ENCODE measurements around the gene PTPRE. TPM values are rescaled to one million over a fixed set of nuclear protein-coding genes. Genes with fewer than 3 reads are reported as not detected.

PTPRE gene
- total RNA-seq, 2 experiments from 2014 or later: 19.9 to 22.3 TPM

DNA sequence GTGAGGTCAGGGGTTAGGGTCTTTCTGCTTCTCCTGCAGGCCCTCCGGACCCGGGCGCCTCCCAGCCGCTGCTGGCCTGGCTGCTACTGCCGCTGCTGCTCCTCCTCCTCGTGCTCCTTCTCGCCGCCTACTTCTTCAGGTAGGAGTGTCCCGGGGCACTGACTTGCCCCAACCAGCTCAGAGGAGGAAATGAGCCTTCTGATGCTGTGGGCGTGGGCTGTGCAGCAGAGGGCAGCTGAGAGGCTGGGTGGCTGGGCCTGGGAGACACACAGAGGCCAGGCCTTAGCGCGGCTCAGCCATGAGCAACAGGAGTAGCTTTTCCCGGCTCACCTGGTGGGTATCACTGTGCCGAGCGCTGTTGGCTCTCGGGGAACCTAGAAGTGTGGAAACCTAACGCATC lies 140.4 kb downstream of the PTPRE start:
- intact Hi-C loops (cut with micrococcal nuclease): no loop called here

GRCh38 chr10:128047991-128048818 lies 141.3 kb downstream of the PTPRE start:
- peaks cover 39% of the 10 kb centered on the region for H3K4me1 Mint-ChIP-seq (ENCODE audit: low read depth)
- peaks cover 46% of the 10 kb centered on the region for H3K36me3 Mint-ChIP-seq (ENCODE audit: low read depth)
- peak overlapping the region; percentile 90 for H3K4me3 Mint-ChIP-seq
- no peaks in the 10 kb centered on the region for H3K27me3 Mint-ChIP-seq
- no peak for TF ChIP-seq CTCF (IDR thresholded peaks at IDR 0.05)
- CTCF ChIA-PET: interaction anchor here (0.8 to 6.8 kb wide), 17 partner anchors 9 to 164 kb away, joined by 3 to 101 read pairs (median 4); partner anchors contain the start of gene PTPRE
- no peaks in the 10 kb centered on the region for H3K9me3 Mint-ChIP-seq
- DNase-seq (peak; percentile 60), ATAC-seq (peak; percentile 45)
- intact Hi-C loops (cut with micrococcal nuclease): loop anchor here (2.0 kb wide), 1 partner anchor 15 kb away; no protein-coding TSS in a partner anchor
- POLR2A ChIA-PET: interaction anchor here (0.7 to 7.2 kb wide), 10 partner anchors 13 to 103 kb away, joined by 3 to 133 read pairs (median 3); no protein-coding TSS in a partner anchor
- H3K27ac Mint-ChIP-seq: peak overlapping the region; percentile 95

More for the DNA sequence above, 140.4 kb downstream of the PTPRE start:
- Mint-ChIP-seq H3K27ac (peak overlapping the region; percentile 95), H3K36me3 (ENCODE audit: low read depth) (peaks cover 43% of the 10 kb centered on the region), H3K9me3 (no peaks in the 10 kb centered on the region), H3K4me1 (ENCODE audit: low read depth) (peaks cover 41% of the 10 kb centered on the region), H3K4me3 (peak overlapping the region; percentile 90), H3K27me3 (no peaks in the 10 kb centered on the region)
- TF ChIP-seq CTCF (IDR thresholded peaks at IDR 0.05): no peak
- POLR2A ChIA-PET: interaction anchor here (0.9 to 7.2 kb wide), 8 partner anchors 9 to 80 kb away, joined by 3 to 133 read pairs (median 3); no protein-coding TSS in a partner anchor
- DNase-seq (peak; percentile 93), ATAC-seq (peak; percentile 98)
- CTCF ChIA-PET: interaction anchor here (0.9 to 6.8 kb wide), 15 partner anchors 10 to 164 kb away, joined by 3 to 101 read pairs (median 4); partner anchors contain the start of gene PTPRE

GRCh38 chr10:128048819-128049210 lies 141.9 kb downstream of the PTPRE start:
- Mint-ChIP-seq H3K4me3 (peak overlapping the region; percentile 90), H3K36me3 (ENCODE audit: low read depth) (peaks cover 47% of the 10 kb centered on the region), H3K4me1 (ENCODE audit: low read depth) (peaks cover 39% of the 10 kb centered on the region), H3K27me3 (no peaks in the 10 kb centered on the region), H3K27ac (peak overlapping the region; percentile 95), H3K9me3 (no peaks in the 10 kb centered on the region)
- ATAC-seq (peak; percentile 2), DNase-seq (no peak)
- no peak for TF ChIP-seq CTCF (IDR thresholded peaks at IDR 0.05)
- POLR2A ChIA-PET: interaction anchor here (0.7 to 7.2 kb wide), 6 partner anchors 13 to 102 kb away, joined by 3 to 133 read pairs (median 3); no protein-coding TSS in a partner anchor
- intact Hi-C loops (cut with micrococcal nuclease): loop anchor here (2.0 kb wide), 1 partner anchor 14 kb away; no protein-coding TSS in a partner anchor
- CTCF ChIA-PET: interaction anchor here (0.8 to 6.8 kb wide), 12 partner anchors 9 to 142 kb away, joined by 3 to 101 read pairs (median 5); partner anchors contain the start of gene PTPRE

DNA sequence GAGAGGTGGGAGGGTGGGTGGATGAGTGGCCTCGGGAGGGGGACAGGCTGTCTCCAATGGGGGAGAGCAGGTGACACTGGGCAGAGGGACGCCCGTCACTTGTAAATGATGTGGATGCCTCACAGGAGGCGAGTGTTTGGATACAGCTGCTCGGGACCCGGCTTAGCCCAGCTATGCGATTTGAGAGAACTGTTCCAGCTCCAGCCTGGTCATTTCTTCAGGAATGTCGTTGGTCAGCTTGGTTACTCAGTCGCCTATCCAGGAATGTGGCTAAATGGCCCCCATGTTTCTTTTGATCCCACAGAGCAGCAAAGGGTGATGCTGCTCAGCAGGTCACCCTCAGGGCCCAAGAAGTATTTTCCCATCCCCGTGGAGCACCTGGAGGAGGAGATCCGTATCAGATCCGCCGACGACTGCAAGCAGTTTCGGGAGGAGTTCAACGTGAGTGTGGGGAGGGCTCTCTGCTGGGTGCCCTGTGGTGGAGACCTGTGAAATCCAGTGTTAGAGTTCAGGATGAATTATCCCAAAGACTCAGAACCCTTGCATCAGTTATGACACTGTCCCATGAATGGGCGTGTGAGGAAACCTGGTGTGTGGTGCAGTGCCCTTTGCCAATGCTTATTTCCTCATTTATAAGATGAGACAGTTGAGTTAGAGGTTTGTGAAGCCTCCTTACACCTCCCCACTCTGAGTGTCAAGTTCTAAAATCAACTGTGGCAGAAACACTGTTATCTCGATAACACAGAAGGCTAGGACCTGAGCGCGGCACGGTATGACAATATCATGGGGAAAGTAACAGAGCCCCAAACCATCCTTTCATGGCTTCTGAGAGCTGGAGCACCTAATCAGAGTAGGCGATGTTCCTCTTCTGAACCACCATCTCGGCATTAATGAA lies 142.6 kb downstream of the PTPRE start:
- no peak for ATAC-seq
- Mint-ChIP-seq H3K27ac (peak overlapping the region; percentile 95), H3K4me3 (peak overlapping the region; percentile 90), H3K36me3 (ENCODE audit: low read depth) (peaks cover 49% of the 10 kb centered on the region), H3K27me3 (no peaks in the 10 kb centered on the region), H3K4me1 (ENCODE audit: low read depth) (peaks cover 39% of the 10 kb centered on the region), H3K9me3 (no peaks in the 10 kb centered on the region)
- CTCF ChIA-PET: interaction anchor here (1.2 to 6.8 kb wide), 9 partner anchors 8 to 100 kb away, joined by 3 to 101 read pairs (median 9); no protein-coding TSS in a partner anchor
- POLR2A ChIA-PET: interaction anchor here (1.7 to 7.2 kb wide), 4 partner anchors 12 to 101 kb away, joined by 3 to 133 read pairs (median 25); no protein-coding TSS in a partner anchor
- DNase-seq: no peak
- intact Hi-C loops (cut with micrococcal nuclease): loop anchor here (2.0 kb wide), 1 partner anchor 13 kb away; no protein-coding TSS in a partner anchor
- TF ChIP-seq CTCF (IDR thresholded peaks at IDR 0.05): no peak

Measured in activated CD8-positive, alpha-beta T cell treated with anti-CD3 and anti-CD28 coated beads for 36 hours (primary cell).